Measurements from ENCODE around the gene SPC24. TPM values are rescaled to one million over a fixed set of nuclear protein-coding genes. Genes with fewer than 3 reads are reported as not detected.
"Not testable (repeated sequence)": the region's sequence is repeated elsewhere in the genome, so short reads cannot be mapped to it uniquely, and the experiment has no call there.

SPC24 gene
- total RNA-seq, 1 experiment from 2014 or later = 64.4 TPM

DNA sequence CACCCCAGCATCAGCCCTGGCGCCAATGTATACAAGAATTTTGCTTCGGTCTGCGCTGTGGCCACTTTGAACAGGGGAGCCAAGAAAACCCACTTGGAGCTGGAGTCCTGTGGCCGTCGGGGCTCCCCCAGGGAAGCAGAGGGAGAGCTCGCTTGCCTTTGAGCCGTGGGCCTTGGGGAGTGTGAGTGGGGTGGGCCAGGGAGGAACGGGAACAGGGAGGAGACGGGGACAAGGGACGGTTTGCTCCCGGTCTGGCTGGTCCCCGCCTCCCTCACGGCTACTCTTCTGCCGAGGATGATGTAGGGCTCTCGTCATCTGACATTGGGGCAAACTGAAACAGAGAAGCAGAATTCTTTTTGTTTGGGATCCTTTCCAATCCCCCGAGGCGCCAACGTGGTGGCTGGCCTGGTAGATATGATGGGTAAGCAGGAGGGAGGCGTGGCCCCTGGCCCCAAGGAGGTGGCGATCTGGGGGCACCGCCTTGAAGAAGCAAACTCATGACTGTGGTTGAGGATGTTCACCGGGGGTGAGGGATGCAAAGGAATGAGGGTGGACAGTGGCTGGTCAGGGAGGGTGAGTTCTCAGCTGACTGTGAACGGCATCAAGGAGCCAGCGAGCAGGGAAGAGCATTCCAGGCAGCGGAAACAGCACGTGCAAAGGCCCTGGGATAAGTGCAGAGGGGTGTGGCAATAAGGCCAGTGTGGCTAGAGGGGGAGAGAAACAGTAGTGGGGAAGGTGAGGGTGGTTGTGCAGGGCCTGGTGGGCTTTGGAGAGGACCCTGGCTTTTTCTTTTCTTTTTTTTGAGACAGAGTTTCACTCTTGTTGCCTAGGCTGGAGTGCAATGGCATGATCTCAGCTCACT lies 10.9 kb upstream of the SPC24 start:
- DNase-seq (ENCODE audit: low read depth) = peak; percentile 86

GRCh38 chr19:11165486-11166030 lies 10.0 kb upstream of the SPC24 start:
- DNase-seq (ENCODE audit: low read depth) = no peak

GRCh38 chr19:11164879-11165406 lies 9.4 kb upstream of the SPC24 start:
- no peak for DNase-seq (ENCODE audit: low read depth)

DNA sequence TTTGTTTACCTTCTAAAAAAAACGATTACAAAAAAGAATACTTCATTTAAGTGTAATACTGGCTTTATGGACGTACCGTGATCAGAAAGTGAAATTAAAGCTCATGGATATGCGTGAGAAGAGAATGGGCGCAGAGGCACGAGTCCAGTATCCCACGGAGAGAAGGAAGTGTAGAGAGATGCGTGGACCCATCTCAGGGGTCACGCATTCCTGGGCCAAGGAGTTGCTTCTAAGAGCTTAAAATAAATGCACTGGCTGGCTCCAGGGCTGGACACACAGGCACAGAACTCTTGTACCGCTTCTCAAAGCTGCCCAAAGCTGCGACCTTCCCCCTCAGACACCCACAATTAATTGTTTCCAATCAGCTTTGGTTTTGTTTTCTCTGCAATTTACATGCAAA lies 8.7 kb upstream of the SPC24 start:
- DNase-seq (ENCODE audit: low read depth) = no peak

DNA sequence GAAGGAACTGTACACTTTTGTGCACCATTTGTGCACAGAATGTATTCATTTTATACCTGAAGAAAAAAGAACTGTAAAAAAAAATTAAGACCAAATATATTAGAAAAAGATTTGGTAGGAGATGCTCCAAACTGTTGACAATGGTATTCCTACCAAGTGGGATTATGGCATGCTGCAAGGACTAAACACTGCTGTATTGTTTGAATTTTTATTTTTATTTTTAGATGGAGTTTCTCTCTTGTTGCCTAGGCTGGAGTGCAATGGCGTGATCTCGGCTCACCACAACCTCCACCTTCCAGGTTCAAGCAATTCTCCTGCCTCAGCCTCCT lies 4.8 kb upstream of the SPC24 start:
- not testable (repeated sequence) for DNase-seq (ENCODE audit: low read depth)

DNA sequence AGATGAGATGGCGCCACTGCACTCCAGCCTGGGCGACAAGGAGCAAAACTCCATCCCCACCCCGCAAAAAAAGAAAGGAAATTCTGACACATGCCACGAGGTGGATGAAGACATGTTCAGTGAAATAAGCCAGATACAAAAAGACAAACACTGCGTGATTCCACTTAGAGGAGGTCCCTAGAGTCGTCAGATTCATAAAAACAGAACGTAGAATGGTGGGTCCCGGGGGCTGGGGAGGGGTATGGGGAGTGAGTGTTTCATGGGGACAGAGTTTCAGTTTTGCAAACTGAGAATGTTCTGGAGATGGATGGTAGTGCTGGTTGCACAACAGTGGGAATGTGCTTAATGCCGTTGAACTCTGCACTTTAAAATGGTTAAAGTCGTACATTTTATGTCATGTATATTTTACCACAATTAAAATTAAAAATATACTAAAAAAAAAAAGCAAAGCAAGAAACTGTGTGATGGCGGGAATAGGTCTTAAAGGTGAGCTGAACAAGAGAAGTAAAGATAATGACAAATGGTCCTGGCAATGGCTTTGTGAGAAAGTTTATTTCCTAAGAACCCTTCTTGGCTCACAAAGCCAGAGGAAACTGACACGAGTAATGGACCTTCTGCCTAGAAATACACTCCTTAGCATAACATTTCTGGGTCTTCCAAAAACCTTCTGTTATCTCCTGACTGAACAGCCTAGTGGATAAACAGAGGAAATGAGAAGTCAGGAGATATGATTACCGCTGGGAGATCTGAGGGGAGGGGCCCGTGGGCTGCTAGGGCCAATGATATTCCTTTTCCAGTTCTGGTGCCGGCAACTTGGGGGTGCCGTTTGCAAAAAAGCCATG lies 4.2 kb upstream of the SPC24 start:
- no peak for DNase-seq (ENCODE audit: low read depth)

GRCh38 chr19:11154683-11155047 lies 917 bp downstream of the SPC24 start:
- DNase-seq (ENCODE audit: low read depth) = no peak

DNA sequence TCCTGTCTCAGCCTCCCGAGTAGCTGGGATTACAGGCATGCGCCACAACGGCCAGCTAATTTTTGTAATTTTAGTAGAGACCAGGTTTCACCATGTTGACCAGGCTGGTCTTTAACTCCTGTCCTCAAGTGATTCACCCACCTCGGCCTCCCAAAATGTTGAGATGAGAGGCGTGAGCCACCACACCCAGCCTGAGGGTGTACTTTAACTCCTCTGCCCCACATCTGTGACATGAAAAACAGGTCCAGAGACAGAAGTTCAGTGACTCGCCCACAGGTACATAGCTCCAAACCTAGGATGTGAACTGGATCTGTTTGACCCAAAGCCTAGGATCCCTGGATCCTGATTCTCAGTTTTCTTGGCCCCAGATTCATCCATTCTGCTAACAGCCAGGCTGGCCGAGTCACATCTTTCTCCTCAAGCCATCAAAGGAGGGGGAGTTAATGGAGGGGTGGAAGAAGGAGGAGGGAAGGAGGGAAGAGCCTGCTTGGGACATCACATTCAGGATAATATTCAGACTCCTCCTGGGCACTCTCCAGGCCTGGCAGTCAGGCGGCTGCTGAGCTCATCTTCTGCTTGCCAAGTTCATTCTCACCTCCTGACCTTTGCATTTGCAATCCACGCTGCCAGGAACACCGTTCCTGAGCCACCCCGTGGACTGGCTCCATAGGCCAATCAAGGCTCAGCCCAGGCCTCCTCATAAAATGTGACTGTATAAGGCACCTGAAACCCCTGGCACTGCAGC lies 3.1 kb downstream of the SPC24 start:
- peak; percentile 86 for DNase-seq (ENCODE audit: low read depth)

GRCh38 chr19:11151181-11151580 lies 4.4 kb downstream of the SPC24 start:
- no peak for DNase-seq (ENCODE audit: low read depth)

DNA sequence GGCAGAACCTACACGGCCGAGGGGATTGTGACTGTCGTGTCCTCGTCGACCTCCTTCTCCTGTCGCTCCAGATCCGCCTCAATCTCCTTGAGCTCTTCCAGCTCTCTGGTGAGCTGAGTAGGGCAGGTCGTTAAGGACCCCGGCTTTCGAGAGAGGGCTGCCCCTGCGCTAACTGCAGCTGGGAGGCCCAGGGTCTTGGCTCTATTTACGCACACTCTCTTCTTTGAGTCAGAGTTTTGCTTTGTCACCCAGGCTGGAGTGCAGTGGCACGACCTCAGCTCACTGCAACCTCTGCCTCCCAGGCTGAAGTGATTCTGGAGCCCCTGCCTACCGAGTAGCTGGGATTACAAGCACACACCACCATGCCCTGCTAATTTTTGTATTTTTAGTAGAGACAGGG lies 7.6 kb downstream of the SPC24 start:
- DNase-seq (ENCODE audit: low read depth) = no peak

DNA sequence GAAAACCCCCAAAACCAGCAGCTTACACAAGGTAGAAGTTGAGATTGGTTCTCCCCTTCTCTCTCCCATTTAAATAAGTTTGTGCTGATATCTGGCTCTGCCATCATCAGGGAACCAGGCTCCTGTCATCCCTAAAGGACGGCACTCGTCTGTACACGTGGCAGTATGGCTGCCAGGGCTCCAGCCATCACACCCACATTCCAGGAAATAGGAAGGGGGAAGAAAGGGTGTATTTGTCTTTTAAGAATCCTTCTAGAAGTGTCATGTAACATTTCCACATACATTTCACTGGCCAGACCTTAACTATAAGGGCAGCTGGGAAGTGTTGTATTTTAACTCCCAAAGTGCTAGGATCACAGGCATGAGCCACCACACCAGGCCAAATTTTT lies 10.1 kb downstream of the SPC24 start:
- no peak for DNase-seq (ENCODE audit: low read depth)

GRCh38 chr19:11142528-11143171 lies 12.9 kb downstream of the SPC24 start:
- peak; percentile 95 for DNase-seq (ENCODE audit: low read depth)

- peak; percentile 47 for DNase-seq (ENCODE audit: low read depth)
Observed at GRCh38 chr19:11141937-11142527, 13.6 kb downstream of the SPC24 start.

GRCh38 chr19:11140896-11141295 lies 14.7 kb downstream of the SPC24 start:
- no peak for DNase-seq (ENCODE audit: low read depth)

GRCh38 chr19:11140023-11140538 lies 15.5 kb downstream of the SPC24 start:
- not testable (repeated sequence) for DNase-seq (ENCODE audit: low read depth)

GRCh38 chr19:11138601-11139300 lies 16.8 kb downstream of the SPC24 start:
- peak; percentile 95 for DNase-seq (ENCODE audit: low read depth)

DNA sequence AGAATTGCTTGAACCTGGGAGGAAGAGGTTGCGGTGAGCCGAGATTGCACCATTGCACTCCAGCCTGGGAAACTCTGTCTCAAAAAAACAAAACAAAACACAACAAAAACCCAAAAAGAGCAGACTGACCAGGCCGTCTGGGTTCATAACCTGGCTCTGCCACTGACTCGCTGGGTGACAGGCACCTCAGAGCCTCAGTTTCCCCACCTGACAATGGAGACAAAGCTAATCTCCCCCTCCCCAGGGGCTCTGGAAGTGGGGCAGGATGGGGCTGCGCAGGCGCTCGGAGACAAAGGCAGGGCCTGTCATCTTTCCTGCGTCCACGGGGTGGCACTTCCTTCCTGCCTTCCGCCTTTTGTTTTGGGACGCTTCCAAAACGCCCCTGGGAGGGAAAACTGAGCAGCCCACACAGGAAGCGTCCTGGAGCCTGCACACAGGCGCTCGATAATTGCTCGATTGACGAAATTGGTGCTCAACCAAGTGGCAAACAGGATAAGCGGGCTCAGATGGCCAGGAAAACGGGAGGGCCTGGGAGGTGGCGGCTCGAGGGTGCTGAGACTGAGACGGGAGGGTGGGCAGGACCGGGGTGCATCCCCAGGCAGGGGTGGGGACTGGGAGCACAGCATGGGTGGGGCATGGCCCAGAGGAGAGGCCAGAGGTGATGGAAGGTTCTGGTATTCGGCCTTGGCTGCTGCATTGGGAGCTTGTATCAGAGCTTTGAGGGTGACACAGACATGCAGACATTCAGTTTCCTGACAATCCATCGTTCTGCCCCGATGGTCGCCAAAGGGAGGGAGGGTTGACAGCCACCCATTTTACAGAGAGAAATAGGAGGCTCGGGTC lies 17.8 kb downstream of the SPC24 start:
- peak; percentile 94 for DNase-seq (ENCODE audit: low read depth)

DNA sequence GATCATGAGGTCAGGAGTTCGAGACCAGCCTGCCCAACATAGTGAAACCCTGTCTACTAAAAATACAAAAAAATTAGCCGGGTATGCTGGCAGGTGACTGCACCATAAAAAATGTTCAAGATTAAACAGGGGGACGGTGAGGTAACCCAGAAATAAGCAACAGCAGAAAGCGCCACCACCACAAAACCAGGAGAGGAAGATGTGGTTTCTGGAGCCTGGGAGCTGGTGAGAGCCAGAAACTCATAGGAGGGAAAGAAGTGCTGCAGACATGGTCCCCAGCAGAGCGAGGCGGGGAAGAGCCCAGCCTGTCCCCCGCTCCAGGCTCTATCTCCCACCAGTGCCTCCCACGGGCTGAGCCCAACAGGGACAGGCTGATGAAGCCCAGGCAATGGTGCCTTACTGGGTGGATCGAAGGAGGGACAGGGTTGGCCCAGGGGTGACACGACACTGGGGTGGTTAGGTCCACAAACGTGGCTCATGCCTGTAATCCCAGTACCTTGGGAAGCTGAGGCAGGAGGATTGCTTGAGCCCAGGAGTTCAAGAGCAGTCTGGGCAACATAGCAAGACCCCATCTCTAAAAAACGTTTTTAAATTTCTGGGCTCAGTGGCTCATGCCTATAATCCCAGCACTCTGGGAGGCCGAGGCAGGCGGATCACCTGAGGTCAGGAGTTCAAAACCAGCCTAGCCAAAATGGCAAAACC lies 19.0 kb downstream of the SPC24 start:
- DNase-seq (ENCODE audit: low read depth) = peak; percentile 74
